H1 (cell line): ENCODE measurements around the gene CELF4.

Experiments used
- CHD2 ChIP-seq: IDR thresholded peaks from 2 replicates; pipeline ENCODE4 v1.6.1; 2012; ENCODE audit warnings: low read length, improper control_type of control experiment
- CREB1 ChIP-seq: IDR thresholded peaks from 2 replicates; pipeline ENCODE4 v1.6.1; 2012; ENCODE audit warnings: inconsistent platforms
- EP300 ChIP-seq, 2 experiments: IDR thresholded peaks; 1 replicate in 1 of 2; 2 replicates in 1 of 2; pipeline ENCODE4 v1.6.1; 2011 to 2012; ENCODE audit warnings: low read depth in 2 of 2, low read length in 2 of 2, mild to moderate bottlenecking in 2 of 2, borderline replicate concordance in 1 of 2, inconsistent platforms in 1 of 2, moderate library complexity in 1 of 2
- GABPA ChIP-seq: IDR thresholded peaks from 2 replicates; pipeline ENCODE4 v1.6.1; 2011; ENCODE audit warnings: mild to moderate bottlenecking, low read length, moderate library complexity, borderline replicate concordance; ENCODE audit not compliant: insufficient read depth
- HDAC2 ChIP-seq, 2 experiments: fragments of 300-600 bp in 1 of 2; sonication (generic) in 1 of 2; IDR thresholded peaks; 2 replicates each; pipeline ENCODE4 v1.6.1; 2011 to 2012; ENCODE audit warnings: low read depth in 2 of 2, low read length in 2 of 2, mild to moderate bottlenecking in 2 of 2, moderate library complexity in 2 of 2, borderline replicate concordance in 1 of 2, inconsistent platforms in 1 of 2

GRCh38 chr18:37534627-37535026 is 31.0 kb downstream of the CELF4 start:
- no peak for TF ChIP-seq GABPA
- no peak for TF ChIP-seq HDAC2 (IDR thresholded peaks at IDR 0.05; ENCODE audit: borderline replicate concordance in 1 of 2, low read depth in 2 of 2, low read length in 2 of 2)
- TF ChIP-seq CHD2 = no peak
- TF ChIP-seq EP300 (IDR thresholded peaks at IDR 0.05; ENCODE audit: borderline replicate concordance in 1 of 2, low read depth in 2 of 2, low read length in 2 of 2) = no peak
- TF ChIP-seq CREB1 = no peak
